Measurements from ENCODE around the gene SEMA3G.

The SEMA3G gene

GRCh38 chr3:52455283-52456168 lies 10.6 kb upstream of the SEMA3G start, which contains the start of gene NISCH:
Gene NISCH (plus strand): TSS chr3:52455604. CDS start chr3:52455642, 38 bp downstream.
- TF ChIP-seq CTCF (IDR thresholded peaks at IDR 0.05; ENCODE audit: extremely low read depth, missing control alignments) = no peak
- peak; percentile 98 for DNase-seq (ENCODE audit: low spot score)

- no peak for DNase-seq (ENCODE audit: low spot score)
- no peak for TF ChIP-seq CTCF (IDR thresholded peaks at IDR 0.05; ENCODE audit: extremely low read depth, missing control alignments)
Measured at GRCh38 chr3:52454938-52455282, 10.0 kb upstream of the SEMA3G start.

GRCh38 chr3:52454250-52454937 lies 9.5 kb upstream of the SEMA3G start:
- DNase-seq (ENCODE audit: low spot score) = no peak
- TF ChIP-seq CTCF (IDR thresholded peaks at IDR 0.05; ENCODE audit: extremely low read depth, missing control alignments) = no peak

GRCh38 chr3:52453496-52454249 lies 8.8 kb upstream of the SEMA3G start, which contains the start of gene TNNC1:
Gene TNNC1 (minus strand): TSS chr3:52454041. CDS start chr3:52454015, 26 bp downstream.
- TF ChIP-seq CTCF (IDR thresholded peaks at IDR 0.05; ENCODE audit: extremely low read depth, missing control alignments) = no peak
- no peak for DNase-seq (ENCODE audit: low spot score)

- no peak for TF ChIP-seq CTCF (IDR thresholded peaks at IDR 0.05; ENCODE audit: extremely low read depth, missing control alignments)
- DNase-seq (ENCODE audit: low spot score) = no peak
Measured at GRCh38 chr3:52452570-52453221, 7.8 kb upstream of the SEMA3G start.

GRCh38 chr3:52452126-52452525 lies 7.2 kb upstream of the SEMA3G start:
- TF ChIP-seq CTCF (IDR thresholded peaks at IDR 0.05; ENCODE audit: extremely low read depth, missing control alignments) = no peak
- no peak for DNase-seq (ENCODE audit: low spot score)

Data from GM20000 (cell line).